Measurements from ENCODE around the gene PJA2. TPM values are rescaled to one million over a fixed set of nuclear protein-coding genes. Genes with fewer than 3 reads are reported as not detected.

Gene PJA2
- total RNA-seq, 5 donors from 2014 or later (not counting 1 experiment from before 2014, with no cell fraction given), result 61.7 to 68.4 (median 63.6) TPM

GRCh38 chr5:109324931-109325330 lies 84.8 kb downstream of the PJA2 start:
- H3K27ac Mint-ChIP-seq, result no peak overlapping the region
- POLR2A ChIA-PET, result no interaction called here
- H3K27ac ChIP-seq (ENCODE audit: low read length), result no peak overlapping the region

GRCh38 chr5:109324351-109324750 lies 85.4 kb downstream of the PJA2 start:
- H3K9me3 Mint-ChIP-seq, result peaks cover 0 to 2% (median 0%) of the 10 kb centered on the region in 3 donors
- H3K27me3 ChIP-seq (replicated peaks in 1 of 2; ENCODE audit: control insufficient read depth in 2 of 2, extremely low read depth in 1 of 2, insufficient read depth in 2 of 2, low read length in 1 of 2), result no peaks in the 10 kb centered on the region
- H3K4me3 Mint-ChIP-seq, result no peak overlapping the region
- peaks cover 0 to 6% of the 10 kb centered on the region in 2 donors for H3K36me3 ChIP-seq (ENCODE audit: control insufficient read depth in 2 of 2, extremely low read depth in 1 of 2, insufficient read depth in 1 of 2, low read length in 1 of 2)
- H3K4me3 ChIP-seq (ENCODE audit: control insufficient read depth in 1 of 2, extremely low read depth in 1 of 2, low read length in 1 of 2), result no peak overlapping the region
- H3K27ac ChIP-seq (ENCODE audit: low read length), result no peak overlapping the region
- H3K4me1 ChIP-seq (ENCODE audit: control insufficient read depth in 1 of 2, extremely low read depth in 1 of 2, insufficient read depth in 2 of 2, low read length in 2 of 2), result no peaks in the 10 kb centered on the region
- 100% methylated on average over 2 of the region's 7 CpGs for WGBS (ENCODE audit: insufficient coverage)
- ATAC-seq (replicated peaks in 1 of 4), result no peak
- H3K36me3 Mint-ChIP-seq, result peaks cover 27% of the 10 kb centered on the region
- no peaks in the 10 kb centered on the region for H3K9me3 ChIP-seq
- no peaks in the 10 kb centered on the region for H3K27me3 Mint-ChIP-seq
- ChIA-PET POLR2A (no interaction called here), CTCF (no interaction called here)
- no peak for DNase-seq
- no peak overlapping the region for H3K27ac Mint-ChIP-seq
- no peaks in the 10 kb centered on the region for H3K4me1 Mint-ChIP-seq

More at GRCh38 chr5:109324931-109325330, 84.8 kb downstream of the PJA2 start:
- Histone ChIP-seq H3K9me3 (no peaks in the 10 kb centered on the region), H3K4me3 (ENCODE audit: control insufficient read depth in 1 of 2, extremely low read depth in 1 of 2, low read length in 1 of 2) (no peak overlapping the region), H3K27me3 (replicated peaks in 1 of 2; ENCODE audit: control insufficient read depth in 2 of 2, extremely low read depth in 1 of 2, insufficient read depth in 2 of 2, low read length in 1 of 2) (no peaks in the 10 kb centered on the region), H3K4me1 (ENCODE audit: control insufficient read depth in 1 of 2, extremely low read depth in 1 of 2, insufficient read depth in 2 of 2, low read length in 2 of 2) (no peaks in the 10 kb centered on the region), H3K36me3 (ENCODE audit: control insufficient read depth in 2 of 2, extremely low read depth in 1 of 2, insufficient read depth in 1 of 2, low read length in 1 of 2) (peaks cover 0 to 10% of the 10 kb centered on the region in 2 donors)
- DNase-seq (no peak), ATAC-seq (replicated peaks in 1 of 4) (no peak)
- peaks cover 0 to 2% (median 0%) of the 10 kb centered on the region in 3 donors for H3K9me3 Mint-ChIP-seq
- H3K27me3 Mint-ChIP-seq, result no peaks in the 10 kb centered on the region
- H3K4me3 Mint-ChIP-seq, result no peak overlapping the region
- no CpG with 5 or more reads among the region's 5 CpGs for WGBS (ENCODE audit: insufficient coverage)
- no peaks in the 10 kb centered on the region for H3K4me1 Mint-ChIP-seq
- H3K36me3 Mint-ChIP-seq, result peaks cover 27% of the 10 kb centered on the region
- CTCF ChIA-PET, result no interaction called here

- no peak for ATAC-seq (replicated peaks in 1 of 4)
- H3K4me1 Mint-ChIP-seq, result no peaks in the 10 kb centered on the region
- H3K27me3 ChIP-seq (replicated peaks in 1 of 2; ENCODE audit: control insufficient read depth in 2 of 2, extremely low read depth in 1 of 2, insufficient read depth in 2 of 2, low read length in 1 of 2), result no peaks in the 10 kb centered on the region
- CTCF ChIA-PET, result no interaction called here
- no peak for DNase-seq
- no peak overlapping the region for H3K4me3 ChIP-seq (ENCODE audit: control insufficient read depth in 1 of 2, extremely low read depth in 1 of 2, low read length in 1 of 2)
- H3K9me3 ChIP-seq, result no peaks in the 10 kb centered on the region
- no peaks in the 10 kb centered on the region for H3K4me1 ChIP-seq (ENCODE audit: control insufficient read depth in 1 of 2, extremely low read depth in 1 of 2, insufficient read depth in 2 of 2, low read length in 2 of 2)
- H3K9me3 Mint-ChIP-seq, result peaks cover 0 to 2% (median 0%) of the 10 kb centered on the region in 3 donors
- no peaks in the 10 kb centered on the region for H3K36me3 ChIP-seq (ENCODE audit: control insufficient read depth in 2 of 2, extremely low read depth in 1 of 2, insufficient read depth in 1 of 2, low read length in 1 of 2)
- H3K4me3 Mint-ChIP-seq, result no peak overlapping the region
- no peak overlapping the region for H3K27ac ChIP-seq (ENCODE audit: low read length)
- H3K27ac Mint-ChIP-seq, result no peak overlapping the region
- peaks cover 23% of the 10 kb centered on the region for H3K36me3 Mint-ChIP-seq
- no peaks in the 10 kb centered on the region for H3K27me3 Mint-ChIP-seq
- POLR2A ChIA-PET, result no interaction called here
- WGBS (ENCODE audit: insufficient coverage), result 90% methylated on average over 3 of the region's 4 CpGs
Measured at GRCh38 chr5:109322694-109323093, 87.1 kb downstream of the PJA2 start.

GRCh38 chr5:109319351-109319750 lies 90.4 kb downstream of the PJA2 start:
- CTCF ChIA-PET, result no interaction called here
- Histone ChIP-seq H3K4me3 (ENCODE audit: control insufficient read depth in 1 of 2, extremely low read depth in 1 of 2, low read length in 1 of 2) (no peak overlapping the region), H3K27me3 (replicated peaks in 1 of 2; ENCODE audit: control insufficient read depth in 2 of 2, extremely low read depth in 1 of 2, insufficient read depth in 2 of 2, low read length in 1 of 2) (no peaks in the 10 kb centered on the region), H3K27ac (ENCODE audit: low read length) (no peak overlapping the region), H3K9me3 (no peaks in the 10 kb centered on the region), H3K36me3 (ENCODE audit: control insufficient read depth in 2 of 2, extremely low read depth in 1 of 2, insufficient read depth in 1 of 2, low read length in 1 of 2) (no peaks in the 10 kb centered on the region), H3K4me1 (ENCODE audit: control insufficient read depth in 1 of 2, extremely low read depth in 1 of 2, insufficient read depth in 2 of 2, low read length in 2 of 2) (no peaks in the 10 kb centered on the region)
- 71% methylated on average over 2 of the region's 7 CpGs for WGBS (ENCODE audit: insufficient coverage)
- no peaks in the 10 kb centered on the region for H3K27me3 Mint-ChIP-seq
- H3K36me3 Mint-ChIP-seq, result peaks cover 13% of the 10 kb centered on the region
- no peaks in the 10 kb centered on the region for H3K4me1 Mint-ChIP-seq
- no peak overlapping the region for H3K27ac Mint-ChIP-seq
- no peak for ATAC-seq (replicated peaks in 1 of 4)
- POLR2A ChIA-PET, result interaction anchor here in 1 of 2 donors (0.6 kb wide), 1 partner anchor 1757 kb away, joined by 3 read pairs; no protein-coding TSS in a partner anchor
- H3K4me3 Mint-ChIP-seq, result no peak overlapping the region
- H3K9me3 Mint-ChIP-seq, result peaks cover 0 to 2% (median 0%) of the 10 kb centered on the region in 3 donors
- no peak for DNase-seq

- POLR2A ChIA-PET, result interaction anchor here in 1 of 2 donors (0.5 kb wide), 1 partner anchor 1035 kb away, joined by 4 read pairs; no protein-coding TSS in a partner anchor
- peaks cover 11% of the 10 kb centered on the region for H3K36me3 Mint-ChIP-seq
- H3K27ac Mint-ChIP-seq, result no peak overlapping the region
Measured at GRCh38 chr5:109318455-109319108, 91.2 kb downstream of the PJA2 start.

GRCh38 chr5:109316634-109317033 lies 93.1 kb downstream of the PJA2 start:
- 100% methylated on average over 1 of the region's 4 CpGs for WGBS (ENCODE audit: insufficient coverage)
- H3K27me3 Mint-ChIP-seq, result no peaks in the 10 kb centered on the region

More at GRCh38 chr5:109318455-109319108, 91.2 kb downstream of the PJA2 start:
- Mint-ChIP-seq H3K27me3 (no peaks in the 10 kb centered on the region), H3K4me3 (no peak overlapping the region), H3K9me3 (peaks cover 0 to 2% (median 0%) of the 10 kb centered on the region in 3 donors), H3K4me1 (no peaks in the 10 kb centered on the region)
- Histone ChIP-seq H3K27me3 (replicated peaks in 1 of 2; ENCODE audit: control insufficient read depth in 2 of 2, extremely low read depth in 1 of 2, insufficient read depth in 2 of 2, low read length in 1 of 2) (no peaks in the 10 kb centered on the region), H3K4me3 (ENCODE audit: control insufficient read depth in 1 of 2, extremely low read depth in 1 of 2, low read length in 1 of 2) (no peak overlapping the region), H3K27ac (ENCODE audit: low read length) (no peak overlapping the region), H3K9me3 (no peaks in the 10 kb centered on the region), H3K36me3 (ENCODE audit: control insufficient read depth in 2 of 2, extremely low read depth in 1 of 2, insufficient read depth in 1 of 2, low read length in 1 of 2) (no peaks in the 10 kb centered on the region), H3K4me1 (ENCODE audit: control insufficient read depth in 1 of 2, extremely low read depth in 1 of 2, insufficient read depth in 2 of 2, low read length in 2 of 2) (no peaks in the 10 kb centered on the region)
- CTCF ChIA-PET, result no interaction called here
- DNase-seq (no peak), ATAC-seq (replicated peaks in 1 of 4) (no peak)
- 80% methylated on average over 4 of the region's 9 CpGs for WGBS (ENCODE audit: insufficient coverage)

More at GRCh38 chr5:109316634-109317033, 93.1 kb downstream of the PJA2 start:
- POLR2A ChIA-PET, result interaction anchor here (0.6 to 0.7 kb wide), 2 partner anchors 181 to 647 kb away, joined by 3 to 4 read pairs; no protein-coding TSS in a partner anchor
- ATAC-seq (replicated peaks in 1 of 4) (no peak), DNase-seq (no peak)
- no peaks in the 10 kb centered on the region for H3K4me1 Mint-ChIP-seq
- H3K36me3 Mint-ChIP-seq, result peaks cover 11% of the 10 kb centered on the region
- Histone ChIP-seq H3K27ac (ENCODE audit: low read length) (no peak overlapping the region), H3K27me3 (replicated peaks in 1 of 2; ENCODE audit: control insufficient read depth in 2 of 2, extremely low read depth in 1 of 2, insufficient read depth in 2 of 2, low read length in 1 of 2) (no peaks in the 10 kb centered on the region), H3K9me3 (no peaks in the 10 kb centered on the region), H3K4me1 (ENCODE audit: control insufficient read depth in 1 of 2, extremely low read depth in 1 of 2, insufficient read depth in 2 of 2, low read length in 2 of 2) (no peaks in the 10 kb centered on the region), H3K4me3 (ENCODE audit: control insufficient read depth in 1 of 2, extremely low read depth in 1 of 2, low read length in 1 of 2) (no peak overlapping the region), H3K36me3 (ENCODE audit: control insufficient read depth in 2 of 2, extremely low read depth in 1 of 2, insufficient read depth in 1 of 2, low read length in 1 of 2) (no peaks in the 10 kb centered on the region)
- H3K4me3 Mint-ChIP-seq, result no peak overlapping the region
- CTCF ChIA-PET, result interaction anchor here (0.6 to 0.7 kb wide), 3 partner anchors 15 to 316 kb away, joined by 3 read pairs; no protein-coding TSS in a partner anchor
- H3K9me3 Mint-ChIP-seq, result peaks cover 0 to 2% (median 0%) of the 10 kb centered on the region in 3 donors
- no peak overlapping the region for H3K27ac Mint-ChIP-seq
